SU-DHL-6 (cell line): ENCODE measurements around the gene LRP2.

Source experiments
- H2AFZ ChIP-seq: fragments of 200-600 bp; sonication (generic); 2 replicates; pipeline ENCODE4 v1.6.1; 2014; ENCODE audit warnings: low read depth, mild to moderate bottlenecking, moderate library complexity, mixed read lengths, antibody characterized with exemption, low read length; ENCODE audit not compliant: severe bottlenecking
- H3F3A ChIP-seq: fragments of 200-600 bp; shearing (Covaris generic); 2 replicates; pipeline ENCODE4 v1.6.0; 2016; ENCODE audit warnings: antibody characterized with exemption, mild to moderate bottlenecking; ENCODE audit not compliant: insufficient read depth
- H3K27ac ChIP-seq: fragments of 200-600 bp; sonication (generic); 2 replicates; pipeline ENCODE4 v1.5.1; 2016; ENCODE audit warnings: low read depth, mild to moderate bottlenecking, low read length, moderate library complexity, mixed read lengths
- H3K27me3 ChIP-seq: fragments of 200-600 bp; sonication (generic), shearing (Covaris generic); 2 replicates; pipeline ENCODE4 v1.6.0; 2014; ENCODE audit warnings: mild to moderate bottlenecking, low read length
- H3K36me3 ChIP-seq: fragments of 200-600 bp; sonication (generic); 2 replicates; pipeline ENCODE4 v1.6.1; 2014; ENCODE audit warnings: mild to moderate bottlenecking, low read length, mixed read lengths
- H3K4me2 ChIP-seq: fragments of 300-600, 200-600 bp; shearing (Covaris generic), sonication (generic); 2 replicates; pipeline ENCODE4 v1.6.0; 2014; ENCODE audit warnings: low read length, low read depth, mild to moderate bottlenecking; ENCODE audit not compliant: poor library complexity, severe bottlenecking
- H3K4me3 ChIP-seq: fragments of 200-600 bp; sonication (generic); 2 replicates; pipeline ENCODE4 v1.5.1; 2014; ENCODE audit warnings: antibody characterized with exemption, low read length, mild to moderate bottlenecking, mixed read lengths; ENCODE audit not compliant: insufficient read depth, poor library complexity, severe bottlenecking
- H3K79me2 ChIP-seq: fragments of 200-600 bp; sonication (generic); 2 replicates; pipeline ENCODE4 v1.6.1; 2014; ENCODE audit warnings: mild to moderate bottlenecking, low read length, moderate library complexity; ENCODE audit not compliant: insufficient read depth
- H3K9ac ChIP-seq: fragments of 200-600 bp; sonication (generic); 2 replicates; pipeline ENCODE4 v1.7.0; 2014; ENCODE audit warnings: mild to moderate bottlenecking, low read length
- H3K9me2 ChIP-seq: fragments of 200-600 bp; sonication (generic); replicated peaks from 2 replicates; pipeline ENCODE4 v1.6.1; 2014; ENCODE audit warnings: low read length; ENCODE audit not compliant: insufficient read depth
- H3K9me3 ChIP-seq: fragments of 200-600 bp; sonication (generic); 2 replicates; pipeline ENCODE4 v1.6.1; 2014; ENCODE audit warnings: low read length, mixed read lengths; ENCODE audit not compliant: insufficient read depth
- H4K20me1 ChIP-seq: fragments of 200-600 bp; sonication (generic); 2 replicates; pipeline ENCODE4 v1.6.1; 2014; ENCODE audit warnings: low read depth, mild to moderate bottlenecking, antibody characterized with exemption, low read length, moderate library complexity, mixed read lengths
- CTCF ChIP-seq: fragments of 200-600 bp; sonication (generic); IDR thresholded peaks from one replicate; pipeline ENCODE4 v1.5.1; 2017; ENCODE audit warnings: antibody characterized with exemption, mild to moderate bottlenecking, low read length, moderate library complexity; ENCODE audit not compliant: insufficient read depth, poor library complexity, severe bottlenecking
- EZH2phosphoT487 ChIP-seq: fragments of 200-600 bp; sonication (generic), shearing (Covaris generic); conservative IDR thresholded peaks from 2 replicates; pipeline ENCODE4 v1.6.1; 2018; ENCODE audit warnings: mild to moderate bottlenecking, antibody characterized with exemption, low read length, moderate library complexity, mixed read lengths

LRP2 gene

GRCh38 chr2:169221745-169222369, 140.5 kb downstream of the LRP2 start:
- Histone ChIP-seq H3K9me2 (no peaks in the 10 kb centered on the region), H2AFZ (no peak overlapping the region), H3K27me3 (no peaks in the 10 kb centered on the region), H3K4me3 (no peak overlapping the region), H3K27ac (no peak overlapping the region), H3F3A (no peaks in the 10 kb centered on the region), H3K4me2 (no peak overlapping the region), H3K36me3 (no peaks in the 10 kb centered on the region), H3K9me3 (no peaks in the 10 kb centered on the region), H4K20me1 (no peaks in the 10 kb centered on the region), H3K9ac (no peak overlapping the region), H3K79me2 (no peaks in the 10 kb centered on the region)
- TF ChIP-seq CTCF, result peak; percentile 26
- no peak for TF ChIP-seq EZH2phosphoT487

- Histone ChIP-seq H2AFZ (no peak overlapping the region), H4K20me1 (no peaks in the 10 kb centered on the region), H3K9me3 (no peaks in the 10 kb centered on the region), H3K27me3 (no peaks in the 10 kb centered on the region), H3K9me2 (no peaks in the 10 kb centered on the region), H3F3A (no peaks in the 10 kb centered on the region), H3K36me3 (no peaks in the 10 kb centered on the region), H3K27ac (no peak overlapping the region), H3K79me2 (no peaks in the 10 kb centered on the region), H3K4me3 (no peak overlapping the region), H3K9ac (no peak overlapping the region), H3K4me2 (no peak overlapping the region)
- TF ChIP-seq EZH2phosphoT487, result no peak
- no peak for TF ChIP-seq CTCF
These were observed 151.4 kb downstream of the LRP2 start for GRCh38 chr2:169210917-169211316.

- TF ChIP-seq CTCF (no peak), EZH2phosphoT487 (no peak)
- H3K36me3 ChIP-seq, result no peaks in the 10 kb centered on the region
- no peaks in the 10 kb centered on the region for H3F3A ChIP-seq
- no peaks in the 10 kb centered on the region for H3K79me2 ChIP-seq
- no peak overlapping the region for H3K27ac ChIP-seq
- no peaks in the 10 kb centered on the region for H3K27me3 ChIP-seq
- H3K9me2 ChIP-seq, result no peaks in the 10 kb centered on the region
- no peaks in the 10 kb centered on the region for H3K9me3 ChIP-seq
- no peak overlapping the region for H3K9ac ChIP-seq
- H2AFZ ChIP-seq, result no peak overlapping the region
- no peak overlapping the region for H3K4me2 ChIP-seq
- H4K20me1 ChIP-seq, result no peaks in the 10 kb centered on the region
- no peak overlapping the region for H3K4me3 ChIP-seq
These were observed 154.3 kb downstream of the LRP2 start for GRCh38 chr2:169208026-169208425.
